HUES48 (cell line): Measurements from ENCODE around the gene CCNI2.

Source experiments
- H3K27ac ChIP-seq: one replicate; pipeline ENCODE4 v1.7.0; 2013; ENCODE audit warnings: low read depth, low read length, inconsistent platforms
- H3K27me3 ChIP-seq: 2 replicates; pipeline ENCODE4 v1.6.1; 2013; ENCODE audit warnings: mild to moderate bottlenecking, low read length; ENCODE audit not compliant: control insufficient read depth, insufficient read depth
- H3K36me3 ChIP-seq: 2 replicates; pipeline ENCODE4 v1.6.1; 2013; ENCODE audit warnings: low read length; ENCODE audit not compliant: control insufficient read depth, insufficient read depth
- H3K4me1 ChIP-seq: 2 replicates; pipeline ENCODE4 v1.6.1; 2013; ENCODE audit warnings: mild to moderate bottlenecking, low read length; ENCODE audit not compliant: control insufficient read depth, insufficient read depth
- H3K4me3 ChIP-seq: 2 replicates; pipeline ENCODE4 v1.5.1; 2013; ENCODE audit warnings: mild to moderate bottlenecking, low read depth, low read length
- H3K9ac ChIP-seq: 2 replicates; pipeline ENCODE4 v1.6.1; 2013; ENCODE audit warnings: mild to moderate bottlenecking, low read depth, low read length, moderate library complexity
- H3K9me3 ChIP-seq: 2 replicates; pipeline ENCODE4 v1.6.1; 2013; ENCODE audit warnings: low read length; ENCODE audit not compliant: control insufficient read depth, insufficient read depth

CCNI2 gene

DNA sequence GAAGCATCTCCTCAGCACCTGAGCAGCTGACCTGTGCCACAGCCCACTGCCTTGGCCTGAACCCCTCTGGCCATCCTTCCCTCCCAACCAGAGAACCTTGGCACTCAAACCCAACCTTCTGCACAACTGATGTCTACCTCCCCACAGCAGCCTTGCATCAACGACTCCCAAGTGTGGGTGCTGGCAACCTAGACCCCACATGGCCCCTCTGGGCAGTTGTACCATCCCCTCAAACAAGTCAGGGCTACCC lies 19.5 kb downstream of the CCNI2 start:
- Histone ChIP-seq H3K4me3 (no peak overlapping the region), H3K4me1 (peaks cover 9% of the 10 kb centered on the region; the same call in 1 of the 2 replicates), H3K27ac (no peak overlapping the region), H3K27me3 (no peaks in the 10 kb centered on the region), H3K9me3 (no peaks in the 10 kb centered on the region), H3K9ac (no peak overlapping the region), H3K36me3 (peaks cover 11% of the 10 kb centered on the region; the same call in 1 of the 2 replicates)

DNA sequence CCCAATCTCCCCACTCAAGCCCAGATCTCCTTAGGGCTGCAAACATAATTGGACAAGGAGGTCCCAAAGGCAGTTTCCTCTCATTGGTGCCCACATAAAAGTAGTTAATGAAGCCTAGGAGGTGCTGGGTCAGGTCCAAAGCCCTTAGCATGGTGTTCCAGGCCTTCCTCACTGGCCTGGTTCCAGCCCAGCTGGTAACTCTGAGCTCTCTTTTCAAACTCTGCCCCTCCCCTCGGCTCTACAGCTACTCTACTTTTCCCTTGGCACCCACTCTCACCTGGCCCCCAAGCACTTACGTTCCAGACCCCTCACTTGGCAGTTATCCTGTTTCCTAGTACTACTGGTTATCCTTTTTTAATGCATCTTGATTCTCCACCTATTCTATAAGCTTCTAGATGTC lies 19.9 kb downstream of the CCNI2 start:
- Histone ChIP-seq H3K4me3 (no peak overlapping the region), H3K9me3 (no peaks in the 10 kb centered on the region), H3K27me3 (no peaks in the 10 kb centered on the region), H3K4me1 (peaks cover 9% of the 10 kb centered on the region; the same call in 1 of the 2 replicates), H3K9ac (no peak overlapping the region), H3K36me3 (peaks cover 10% of the 10 kb centered on the region; the same call in 1 of the 2 replicates), H3K27ac (no peak overlapping the region)

DNA sequence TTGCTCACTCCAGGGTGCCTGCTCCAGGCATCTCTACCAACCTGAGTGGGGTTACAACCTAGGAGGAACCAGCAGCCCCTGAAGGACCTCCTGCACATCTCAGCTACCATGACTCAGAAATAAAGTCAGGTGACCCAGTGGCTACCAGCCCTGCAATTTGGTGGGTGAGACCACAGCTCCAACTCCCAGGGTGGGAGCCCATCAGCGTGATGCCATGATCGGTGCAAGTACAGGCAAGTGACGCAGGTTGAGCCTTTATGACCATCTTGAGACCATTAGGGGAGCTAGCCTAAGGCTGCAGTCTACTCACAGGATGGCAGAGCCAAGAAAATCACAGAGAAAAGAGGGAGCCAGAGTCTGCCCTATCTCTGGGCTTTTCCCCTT lies 21.3 kb downstream of the CCNI2 start:
- Histone ChIP-seq H3K27me3 (no peaks in the 10 kb centered on the region), H3K36me3 (peaks cover 10% of the 10 kb centered on the region; the same call in 1 of the 2 replicates), H3K9me3 (no peaks in the 10 kb centered on the region), H3K4me3 (no peak overlapping the region), H3K4me1 (peaks cover 9% of the 10 kb centered on the region; the same call in 1 of the 2 replicates), H3K9ac (no peak overlapping the region), H3K27ac (no peak overlapping the region)

DNA sequence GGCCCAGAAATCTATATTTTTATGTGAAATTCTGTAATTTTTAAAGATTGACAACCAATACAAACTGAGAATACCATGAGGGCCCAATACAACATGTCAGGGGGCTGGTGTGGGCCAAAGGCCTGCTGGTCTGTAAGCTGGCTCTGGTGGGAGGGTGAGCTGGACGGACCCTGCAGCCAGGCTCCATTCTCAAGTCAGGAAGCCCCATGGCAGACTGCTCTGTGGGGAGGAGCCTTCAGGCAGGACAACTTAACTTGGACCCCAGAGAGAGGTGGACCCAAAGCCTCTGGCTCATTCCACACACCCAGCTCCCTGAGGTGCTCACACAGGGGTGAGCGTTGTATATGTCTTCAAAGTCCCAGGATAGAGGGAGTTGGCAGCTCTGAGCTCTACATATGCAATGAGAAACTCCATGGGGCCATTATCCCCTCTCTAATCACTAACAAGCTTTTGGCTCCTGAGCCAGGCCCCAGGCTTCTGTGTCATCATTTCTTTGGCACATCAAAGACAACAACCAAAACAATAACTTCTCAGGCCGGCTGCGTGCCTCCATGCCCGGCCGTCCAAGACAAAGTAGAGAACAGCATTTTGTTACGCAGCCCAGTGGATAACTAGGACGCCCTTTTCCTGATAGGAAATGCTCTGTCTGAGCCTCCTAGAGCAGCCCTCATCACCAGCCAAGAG lies 23.4 kb downstream of the CCNI2 start:
- Histone ChIP-seq H3K36me3 (no peaks in the 10 kb centered on the region), H3K27me3 (peaks cover 8% of the 10 kb centered on the region), H3K9ac (no peak overlapping the region), H3K27ac (peak overlapping the region; percentile 75), H3K9me3 (no peaks in the 10 kb centered on the region), H3K4me1 (peaks cover 9% of the 10 kb centered on the region; the same call in 1 of the 2 replicates), H3K4me3 (no peak overlapping the region)

DNA sequence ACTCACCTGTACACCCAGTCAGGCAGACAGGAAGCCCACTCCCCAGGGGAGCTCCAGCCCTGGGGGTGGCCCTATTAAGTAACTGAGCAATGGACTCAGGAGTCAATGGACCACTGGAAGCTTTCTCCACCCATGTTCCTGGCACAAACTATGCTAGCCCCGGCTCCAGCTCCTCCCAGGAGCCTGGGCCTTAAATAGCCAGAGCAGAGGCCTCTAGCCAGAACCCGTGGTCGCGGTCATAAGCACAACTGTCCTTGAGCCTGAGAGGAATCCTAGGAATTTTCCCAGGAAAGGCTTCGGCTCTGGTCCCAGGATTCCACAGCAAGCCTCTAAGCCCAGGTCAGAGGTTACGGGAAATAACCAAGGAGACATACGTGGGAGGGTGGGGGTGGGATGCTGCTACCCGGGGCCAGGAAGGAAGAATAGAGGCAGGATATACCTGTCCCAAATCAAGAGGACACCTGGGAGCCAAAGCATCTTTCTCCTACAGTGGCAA lies 24.3 kb downstream of the CCNI2 start:
- no peaks in the 10 kb centered on the region for H3K9me3 ChIP-seq
- H3K27ac ChIP-seq, result peak overlapping the region; percentile 75
- H3K4me1 ChIP-seq, result peaks cover 15% of the 10 kb centered on the region; the same call in 1 of the 2 replicates
- peaks cover 17% of the 10 kb centered on the region for H3K27me3 ChIP-seq
- H3K9ac ChIP-seq, result no peak overlapping the region
- H3K36me3 ChIP-seq, result no peaks in the 10 kb centered on the region
- H3K4me3 ChIP-seq, result no peak overlapping the region

DNA sequence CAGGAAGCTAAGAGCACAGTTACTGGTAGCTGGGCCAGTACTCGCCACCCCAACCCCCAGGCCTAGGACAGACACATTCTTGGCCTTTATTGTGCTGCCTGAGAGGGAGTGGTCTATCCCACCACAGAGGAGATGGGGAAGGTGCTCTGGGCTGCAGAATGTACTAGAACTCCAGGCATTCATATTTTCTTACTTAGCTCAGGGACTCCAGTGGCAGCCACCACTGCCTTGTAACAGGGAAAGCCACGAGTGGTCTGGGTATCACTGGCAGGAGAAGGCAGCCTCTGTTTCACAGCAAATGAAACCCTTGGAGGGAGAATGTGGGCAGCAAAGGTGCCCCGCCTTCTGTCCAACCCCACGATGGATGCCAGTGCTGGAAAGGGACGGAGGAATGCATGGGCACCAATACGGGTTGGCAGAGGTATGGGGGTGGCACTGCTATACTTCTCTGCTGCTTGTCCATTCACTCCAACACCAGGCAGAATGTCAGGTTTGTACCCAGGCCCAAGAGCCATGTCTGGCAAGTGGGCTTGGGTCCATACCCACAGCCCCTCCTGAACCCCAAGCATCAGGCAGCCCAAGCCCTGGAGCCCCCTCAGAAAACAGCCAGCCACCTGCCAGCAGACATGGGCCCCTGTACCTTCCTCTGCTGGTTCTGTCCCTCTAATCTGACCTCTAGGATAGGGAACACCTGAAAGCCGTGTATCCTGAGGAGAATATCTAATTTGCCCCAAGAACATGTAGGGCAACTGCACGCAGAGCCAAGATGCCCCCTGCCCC lies 25.3 kb downstream of the CCNI2 start:
- H3K27ac ChIP-seq, result no peak overlapping the region
- H3K9ac ChIP-seq, result no peak overlapping the region
- no peaks in the 10 kb centered on the region for H3K9me3 ChIP-seq
- peaks cover 15% of the 10 kb centered on the region; the same call in 1 of the 2 replicates for H3K4me1 ChIP-seq
- H3K27me3 ChIP-seq, result peaks cover 22% of the 10 kb centered on the region
- H3K4me3 ChIP-seq, result no peak overlapping the region
- H3K36me3 ChIP-seq, result no peaks in the 10 kb centered on the region

DNA sequence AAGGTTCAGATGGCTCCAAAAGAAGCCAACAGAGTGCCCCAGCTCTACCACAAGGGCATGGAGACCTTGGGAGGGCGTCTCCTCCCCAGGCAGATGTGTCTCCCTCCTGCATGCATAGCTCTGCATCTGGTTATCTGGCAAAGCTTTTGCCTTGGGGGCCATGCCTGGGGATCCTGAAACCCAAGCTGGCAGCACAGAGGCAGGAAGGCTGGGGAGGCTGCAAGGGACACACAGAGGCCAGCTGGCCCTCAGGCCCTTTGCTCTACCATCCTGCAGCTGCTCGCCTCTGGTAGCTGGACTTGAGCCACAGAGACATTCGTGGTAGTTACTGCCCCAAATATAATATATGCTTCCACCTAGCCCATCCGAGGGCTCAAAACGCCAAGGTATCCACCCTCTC lies 25.9 kb downstream of the CCNI2 start:
- H3K27me3 ChIP-seq, result peaks cover 29% of the 10 kb centered on the region
- H3K36me3 ChIP-seq, result no peaks in the 10 kb centered on the region
- no peak overlapping the region for H3K27ac ChIP-seq
- H3K4me3 ChIP-seq, result no peak overlapping the region
- no peaks in the 10 kb centered on the region for H3K9me3 ChIP-seq
- H3K4me1 ChIP-seq, result peaks cover 19% of the 10 kb centered on the region; the same call in 1 of the 2 replicates
- no peak overlapping the region for H3K9ac ChIP-seq

DNA sequence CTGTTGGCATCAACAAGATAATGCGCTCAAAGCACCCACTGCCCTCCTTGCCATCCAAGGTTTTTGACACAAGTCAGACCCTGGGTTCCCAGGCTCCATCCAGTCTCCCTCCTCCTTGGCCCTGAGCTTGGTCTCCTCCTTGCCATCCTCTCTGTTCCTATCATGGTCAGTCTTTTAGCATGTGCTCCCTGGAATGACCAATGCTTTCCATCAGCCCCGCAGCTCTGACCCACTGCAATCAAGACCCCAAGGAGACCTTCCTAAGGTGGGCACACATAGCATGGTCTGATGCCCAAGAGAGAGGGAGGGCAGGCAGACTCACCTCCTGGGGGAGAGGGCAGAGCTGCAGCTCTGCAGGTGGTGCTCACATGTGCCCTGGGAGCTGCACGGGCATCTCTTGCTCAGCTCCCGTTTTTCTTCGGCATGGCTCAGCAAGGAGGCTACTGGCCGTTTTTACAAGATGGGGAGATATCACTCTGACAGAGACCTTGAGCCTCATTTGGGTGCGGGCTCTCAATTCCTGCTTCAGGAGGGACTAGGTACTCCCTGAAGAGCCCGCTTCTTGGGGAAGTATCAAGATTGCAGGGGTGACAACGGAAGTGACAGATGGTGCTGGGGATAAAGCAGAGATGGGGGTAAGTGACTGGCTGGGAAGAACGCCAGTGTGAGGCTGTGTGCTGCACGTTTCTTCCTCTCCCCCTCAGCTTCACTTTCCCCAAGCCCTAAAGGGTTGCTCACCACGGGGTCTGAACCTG lies 26.6 kb downstream of the CCNI2 start:
- Histone ChIP-seq H3K27me3 (peaks cover 35% of the 10 kb centered on the region), H3K9ac (no peak overlapping the region), H3K36me3 (no peaks in the 10 kb centered on the region), H3K9me3 (no peaks in the 10 kb centered on the region), H3K27ac (no peak overlapping the region), H3K4me1 (peaks cover 22% of the 10 kb centered on the region; the same call in 1 of the 2 replicates), H3K4me3 (no peak overlapping the region)

DNA sequence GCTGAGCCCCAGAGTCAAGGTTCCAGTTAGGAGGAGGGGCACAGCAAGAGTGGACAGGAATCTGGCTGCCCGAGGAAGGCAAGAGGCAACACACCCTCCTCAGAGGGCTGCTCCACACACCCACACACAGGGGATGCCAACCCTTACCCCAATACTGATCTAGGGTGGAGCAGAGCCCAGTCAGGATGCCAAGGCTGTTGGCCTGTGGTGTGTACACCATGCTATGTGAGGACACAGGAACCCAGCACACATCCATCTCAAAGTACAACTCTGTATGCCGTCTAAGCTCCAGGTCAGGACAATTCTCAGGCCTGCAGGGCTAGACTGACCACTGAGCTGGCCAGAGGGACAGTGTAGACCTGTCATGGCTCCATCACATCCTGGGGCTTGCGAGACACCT lies 27.2 kb downstream of the CCNI2 start:
- peaks cover 42% of the 10 kb centered on the region for H3K27me3 ChIP-seq
- H3K9me3 ChIP-seq, result no peaks in the 10 kb centered on the region
- H3K4me3 ChIP-seq, result no peak overlapping the region
- no peak overlapping the region for H3K9ac ChIP-seq
- H3K27ac ChIP-seq, result no peak overlapping the region
- peaks cover 22% of the 10 kb centered on the region; the same call in 1 of the 2 replicates for H3K4me1 ChIP-seq
- H3K36me3 ChIP-seq, result no peaks in the 10 kb centered on the region

DNA sequence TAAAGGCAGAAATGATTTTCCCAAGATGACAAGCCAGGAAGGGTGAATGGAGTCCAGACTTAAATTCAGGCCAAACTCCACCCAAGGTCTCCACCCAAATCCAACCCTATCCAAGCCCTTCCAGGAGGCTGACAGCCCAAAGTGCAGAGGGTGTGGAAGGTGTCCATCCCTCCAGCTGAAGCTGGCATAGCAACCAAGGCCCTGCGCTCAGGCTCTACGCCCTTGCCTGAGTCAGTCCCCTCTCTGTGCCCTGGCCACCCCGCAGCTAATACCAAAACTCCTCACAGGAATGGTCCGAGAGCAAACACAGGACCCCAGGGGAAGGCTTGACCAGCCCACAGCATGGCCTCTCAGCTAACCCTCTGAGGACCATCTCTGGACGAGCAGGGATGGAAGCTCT lies 27.7 kb downstream of the CCNI2 start:
- peaks cover 22% of the 10 kb centered on the region; the same call in 1 of the 2 replicates for H3K4me1 ChIP-seq
- H3K27ac ChIP-seq, result no peak overlapping the region
- H3K9ac ChIP-seq, result no peak overlapping the region
- no peaks in the 10 kb centered on the region for H3K9me3 ChIP-seq
- H3K36me3 ChIP-seq, result no peaks in the 10 kb centered on the region
- H3K4me3 ChIP-seq, result no peak overlapping the region
- H3K27me3 ChIP-seq, result peaks cover 47% of the 10 kb centered on the region
